ENCODE data around the gene CAV2.

Gene CAV2

DNA sequence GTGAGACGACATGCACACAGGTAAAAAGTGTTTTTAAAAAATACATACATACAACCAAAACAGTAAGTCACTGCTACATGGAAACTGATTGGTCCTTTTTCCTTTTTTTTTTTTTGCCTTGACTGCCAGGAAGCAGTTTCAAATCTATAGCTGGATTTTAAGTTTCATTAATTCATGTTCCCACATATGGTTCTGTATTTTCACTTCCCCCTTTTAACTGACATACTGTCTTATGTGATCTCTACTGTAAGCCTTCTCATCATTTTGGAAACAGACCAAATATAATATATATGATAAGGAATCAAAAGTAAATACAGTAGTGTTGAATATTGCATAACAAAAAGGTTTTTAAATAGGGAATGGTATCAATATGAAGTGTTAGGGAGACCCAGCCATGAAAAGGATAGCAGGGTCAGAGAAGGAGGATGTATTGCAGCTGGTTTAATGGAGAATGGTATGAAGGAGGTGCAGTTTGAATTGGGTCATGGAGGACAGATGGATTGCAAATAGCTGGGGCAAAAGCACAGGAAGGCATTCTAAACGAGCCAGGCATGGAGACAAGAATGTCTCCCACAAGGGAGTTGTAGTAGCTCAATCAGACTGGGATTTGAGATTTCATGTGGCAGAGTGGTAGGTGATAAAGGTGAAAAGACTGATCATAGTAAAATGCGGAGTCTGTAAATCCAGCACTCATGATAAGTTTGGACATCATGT, 30.7 kb downstream of the CAV2 start:
- TF ChIP-seq, protein P1, sequence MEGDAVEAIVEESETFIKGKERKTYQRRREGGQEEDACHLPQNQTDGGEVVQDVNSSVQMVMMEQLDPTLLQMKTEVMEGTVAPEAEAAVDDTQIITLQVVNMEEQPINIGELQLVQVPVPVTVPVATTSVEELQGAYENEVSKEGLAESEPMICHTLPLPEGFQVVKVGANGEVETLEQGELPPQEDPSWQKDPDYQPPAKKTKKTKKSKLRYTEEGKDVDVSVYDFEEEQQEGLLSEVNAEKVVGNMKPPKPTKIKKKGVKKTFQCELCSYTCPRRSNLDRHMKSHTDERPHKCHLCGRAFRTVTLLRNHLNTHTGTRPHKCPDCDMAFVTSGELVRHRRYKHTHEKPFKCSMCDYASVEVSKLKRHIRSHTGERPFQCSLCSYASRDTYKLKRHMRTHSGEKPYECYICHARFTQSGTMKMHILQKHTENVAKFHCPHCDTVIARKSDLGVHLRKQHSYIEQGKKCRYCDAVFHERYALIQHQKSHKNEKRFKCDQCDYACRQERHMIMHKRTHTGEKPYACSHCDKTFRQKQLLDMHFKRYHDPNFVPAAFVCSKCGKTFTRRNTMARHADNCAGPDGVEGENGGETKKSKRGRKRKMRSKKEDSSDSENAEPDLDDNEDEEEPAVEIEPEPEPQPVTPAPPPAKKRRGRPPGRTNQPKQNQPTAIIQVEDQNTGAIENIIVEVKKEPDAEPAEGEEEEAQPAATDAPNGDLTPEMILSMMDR (conservative IDR thresholded peaks at IDR 0.05): no peak
- no peak overlapping the region for H3K27ac ChIP-seq

DNA sequence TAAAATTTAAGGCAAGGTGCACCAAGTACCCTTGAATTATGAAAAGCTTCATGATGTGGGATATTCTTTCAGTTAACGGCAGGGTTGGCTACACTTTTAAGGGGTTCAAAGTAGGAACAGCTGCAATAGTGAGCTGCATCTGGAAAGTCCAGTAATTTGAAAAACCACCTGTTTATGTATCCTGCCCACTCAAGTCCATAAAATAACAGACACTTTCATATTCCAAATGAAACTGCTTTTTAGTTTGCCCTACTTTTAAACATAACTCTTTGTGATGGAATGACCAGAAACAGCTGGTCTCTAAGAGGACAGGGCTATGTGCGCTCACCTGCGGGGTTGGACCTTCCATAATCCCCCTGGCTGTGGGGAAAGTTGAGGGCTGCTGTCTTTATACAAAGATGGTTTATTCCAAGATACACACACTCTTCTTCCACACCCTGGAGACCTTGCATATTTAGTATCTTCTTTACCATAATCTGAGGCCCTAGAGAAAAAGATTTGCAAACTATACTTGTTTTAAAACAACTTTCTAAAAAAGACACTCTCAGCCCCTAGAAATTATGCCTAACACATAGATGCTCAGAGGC, 32.7 kb downstream of the CAV2 start:
- H3K27ac ChIP-seq: no peak overlapping the region

DNA sequence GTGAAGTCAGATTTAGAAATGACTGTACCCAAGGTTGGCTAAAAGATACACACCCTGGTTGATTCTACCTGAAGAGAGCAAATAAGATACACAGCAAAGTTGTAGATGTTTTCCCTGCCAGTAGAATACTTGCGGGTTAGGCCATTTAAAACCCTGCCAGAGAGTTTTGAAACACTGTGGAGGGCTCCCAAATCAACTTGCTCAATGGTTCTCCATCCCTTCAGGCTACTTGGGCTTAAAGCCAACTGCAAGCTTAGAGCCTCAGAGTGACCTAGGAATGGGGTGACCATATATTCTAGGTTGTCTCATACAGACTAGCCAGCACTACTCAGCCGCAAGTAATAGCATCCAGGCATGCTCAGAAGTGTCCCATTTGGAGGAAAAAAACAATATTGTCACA, 35.3 kb downstream of the CAV2 start:
- TF ChIP-seq, protein P1 (conservative IDR thresholded peaks at IDR 0.05): no peak
- H3K27ac ChIP-seq: no peak overlapping the region

More for the DNA sequence above, 32.7 kb downstream of the CAV2 start:
- TF ChIP-seq, protein P1 (conservative IDR thresholded peaks at IDR 0.05): no peak

DNA sequence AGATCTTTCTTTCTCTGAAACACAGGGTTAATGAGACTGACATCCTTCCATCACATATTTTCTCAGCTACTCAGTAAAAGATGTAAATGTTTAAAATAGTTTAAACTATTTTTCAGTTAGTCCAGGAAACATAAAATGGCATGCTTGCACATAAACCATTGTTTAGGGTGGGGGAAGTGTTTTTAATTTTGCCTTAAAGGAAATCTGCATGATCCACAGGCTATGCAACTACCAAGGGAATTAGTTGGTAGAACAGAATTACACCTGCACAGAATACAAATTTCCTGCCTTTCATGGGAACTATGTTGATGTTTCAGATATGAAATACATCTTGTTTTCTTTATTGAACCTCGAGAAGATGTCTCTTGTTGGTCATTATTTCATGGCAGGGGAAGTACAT, 35.9 kb downstream of the CAV2 start:
- no peak overlapping the region for H3K27ac ChIP-seq
- TF ChIP-seq, protein P1 (conservative IDR thresholded peaks at IDR 0.05): no peak

DNA sequence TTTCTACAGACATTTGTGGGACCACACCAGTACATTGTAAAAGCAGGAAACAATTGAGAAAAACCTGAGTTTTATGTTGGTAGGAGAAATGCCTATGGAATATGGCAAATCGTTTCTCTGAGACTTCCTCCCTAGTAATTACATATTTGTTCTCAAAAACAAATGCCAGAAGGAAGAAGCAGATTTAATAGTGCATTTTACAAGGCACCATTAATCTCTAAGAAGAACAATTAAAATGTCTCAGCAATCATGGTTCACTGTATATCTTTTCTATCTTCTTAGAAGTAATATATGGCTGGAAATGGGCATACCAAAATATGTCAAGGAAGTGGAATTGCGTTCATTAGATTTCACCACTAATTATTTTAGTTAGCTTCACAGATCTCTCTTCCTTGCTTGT, 38.6 kb downstream of the CAV2 start:
- TF ChIP-seq, protein P1 (conservative IDR thresholded peaks at IDR 0.05): no peak
- H3K27ac ChIP-seq: peak overlapping the region; percentile 35; the same call in 1 of the 2 replicates

DNA sequence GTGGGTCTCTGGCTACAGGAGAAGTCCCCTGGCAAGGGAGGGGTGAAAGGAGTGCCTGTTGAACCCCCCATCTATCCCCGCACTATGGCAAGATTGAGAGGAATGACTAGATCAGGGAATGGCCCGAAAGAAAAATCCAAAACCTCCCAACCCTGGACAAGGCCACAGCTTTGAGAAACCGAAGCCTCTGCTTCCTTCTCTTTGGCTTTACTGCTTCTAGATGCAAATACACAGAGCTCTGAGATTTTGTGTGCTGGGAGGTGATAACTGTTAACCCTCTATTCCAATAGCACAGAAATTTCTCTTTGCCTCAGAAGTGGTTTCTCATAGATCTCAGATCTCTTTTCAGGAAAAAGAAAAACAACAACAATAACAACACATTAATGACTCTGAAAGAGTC, 40.3 kb downstream of the CAV2 start:
- H3K27ac ChIP-seq: no peak overlapping the region
- TF ChIP-seq, protein P1 (conservative IDR thresholded peaks at IDR 0.05): no peak

DNA sequence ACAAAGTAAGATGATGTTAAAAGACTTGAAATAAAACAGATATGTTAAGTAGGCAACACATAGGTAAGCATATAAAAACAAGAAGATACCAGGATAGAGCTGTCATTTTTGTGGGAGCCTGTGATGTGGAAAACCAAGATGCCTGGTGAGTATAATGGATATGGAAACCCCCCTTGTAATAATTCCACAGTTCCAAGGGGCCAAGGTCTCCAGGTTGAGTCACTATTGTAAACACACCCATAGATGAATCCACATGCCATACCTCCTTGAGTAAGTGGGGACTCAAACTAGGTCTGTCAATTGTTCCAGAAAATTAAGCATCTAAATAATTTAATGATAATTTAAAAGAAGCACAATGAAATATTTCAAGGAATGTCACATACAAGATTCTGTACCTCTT, 41.2 kb downstream of the CAV2 start:
- TF ChIP-seq, protein P1 (conservative IDR thresholded peaks at IDR 0.05): no peak
- no peak overlapping the region for H3K27ac ChIP-seq

Measured in VCaP (cell line).